NCI-H187 (cell line): Measurements from ENCODE around the gene AGPAT3.

ENCODE experiments used
- DNase-seq, 2 experiments: peaks; one replicate each; lab custom pipeline; 2025; lab: John Stamatoyannopoulos, UW

The AGPAT3 gene

GRCh38 chr21:43937051-43937832 is 72.2 kb downstream of the AGPAT3 start:
- DNase-seq = no peak

GRCh38 chr21:43937891-43938309 is 72.9 kb downstream of the AGPAT3 start:
- no peak for DNase-seq

GRCh38 chr21:43938751-43939442 is 73.9 kb downstream of the AGPAT3 start:
- DNase-seq = peak; percentile 7 to 34

- no peak for DNase-seq
Observed at GRCh38 chr21:43939443-43940328, 74.7 kb downstream of the AGPAT3 start.

- no peak for DNase-seq
Observed at GRCh38 chr21:43940329-43941050, 75.5 kb downstream of the AGPAT3 start.

DNA sequence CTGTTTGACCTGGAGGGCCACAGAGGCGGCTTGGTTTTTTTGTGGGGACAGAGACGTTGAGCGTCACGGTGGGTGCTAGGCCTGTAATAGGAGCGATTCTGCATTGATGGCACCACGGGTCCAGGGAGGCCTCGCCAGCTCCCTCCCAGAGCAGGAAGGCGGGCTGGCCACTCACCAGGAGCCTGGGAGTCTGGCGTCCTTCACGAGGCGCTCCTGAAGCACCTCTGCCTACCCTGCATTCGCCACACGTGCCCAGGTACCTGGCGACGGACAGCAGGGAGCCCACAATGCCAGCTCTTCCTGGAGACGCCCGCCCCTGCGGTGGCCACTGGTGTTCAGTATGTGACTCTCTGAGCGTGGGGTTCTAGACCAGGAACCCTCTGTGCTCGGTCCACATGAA is 77.2 kb downstream of the AGPAT3 start:
- no peak for DNase-seq

DNA sequence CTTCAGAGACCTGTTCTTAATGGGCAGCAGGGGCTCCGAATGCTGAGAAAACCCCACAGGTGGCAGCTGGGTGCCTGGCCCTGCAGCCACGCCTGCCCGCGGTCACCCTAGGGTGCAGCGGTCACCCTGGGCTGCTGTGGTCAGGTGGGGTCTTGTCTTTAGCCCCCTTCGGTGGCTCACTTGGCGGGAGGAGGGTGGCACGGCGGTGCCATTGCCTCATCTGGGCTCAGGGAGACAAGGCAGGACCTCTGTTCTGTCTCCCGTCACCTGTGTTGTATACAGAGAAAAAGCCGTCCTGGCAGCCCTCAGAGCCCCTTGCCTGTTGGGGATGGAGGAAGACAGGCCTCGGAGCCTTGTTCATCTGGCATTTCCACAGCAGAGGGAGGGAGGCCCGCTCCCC is 77.6 kb downstream of the AGPAT3 start:
- DNase-seq = no peak

DNA sequence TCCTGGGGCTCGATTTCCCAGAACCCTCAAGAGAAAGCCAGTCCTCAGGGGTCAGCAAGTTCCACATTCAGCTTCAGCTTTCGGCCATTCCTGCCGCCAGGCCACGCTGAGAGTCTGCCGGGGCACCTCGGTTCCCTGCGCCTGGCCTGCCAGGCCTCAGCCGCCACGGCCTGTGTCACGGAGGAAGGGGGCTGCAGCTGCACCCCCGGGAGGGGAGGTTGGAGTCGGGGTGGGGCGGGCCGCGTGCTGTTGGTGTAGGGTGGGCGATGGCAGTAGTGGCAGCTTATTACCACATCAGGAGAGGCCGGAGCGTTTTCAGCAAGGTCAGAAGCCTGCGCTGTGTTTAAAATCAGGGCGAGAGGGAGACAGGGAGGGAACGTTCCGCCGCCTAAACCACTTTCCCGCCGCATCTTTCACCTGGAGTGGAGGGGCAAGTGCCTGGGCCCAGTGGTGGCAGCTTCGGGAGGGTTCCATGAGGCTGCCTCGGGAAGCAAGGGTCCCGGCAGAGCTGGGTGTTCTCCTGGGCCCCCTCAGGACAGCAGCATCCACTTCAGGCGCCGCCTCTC is 78.6 kb downstream of the AGPAT3 start:
- DNase-seq = no peak

- DNase-seq = no peak
Observed at GRCh38 chr21:43944078-43944633, 79.1 kb downstream of the AGPAT3 start.

DNA sequence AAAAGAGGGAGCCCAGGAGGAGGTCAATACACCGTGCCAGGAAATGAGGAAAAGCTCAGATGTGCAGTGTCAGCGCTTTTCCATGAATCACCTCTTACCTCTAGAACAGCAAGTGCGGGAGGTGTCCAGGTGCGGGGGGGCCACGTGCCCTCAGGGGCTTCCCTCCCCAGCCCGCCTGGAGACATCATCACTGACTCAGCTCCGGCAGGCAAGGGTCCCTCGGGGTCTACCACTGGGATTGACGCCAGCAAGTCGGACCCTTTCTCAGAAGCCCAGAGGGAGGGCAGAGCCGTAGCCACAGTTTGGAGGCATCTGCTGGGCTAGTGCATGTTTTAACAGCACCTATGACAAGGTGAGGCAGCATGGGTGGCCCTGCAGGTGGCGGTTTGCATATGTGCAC is 79.7 kb downstream of the AGPAT3 start:
- DNase-seq = no peak

GRCh38 chr21:43948740-43949498 is 83.9 kb downstream of the AGPAT3 start:
- DNase-seq = no peak

DNA sequence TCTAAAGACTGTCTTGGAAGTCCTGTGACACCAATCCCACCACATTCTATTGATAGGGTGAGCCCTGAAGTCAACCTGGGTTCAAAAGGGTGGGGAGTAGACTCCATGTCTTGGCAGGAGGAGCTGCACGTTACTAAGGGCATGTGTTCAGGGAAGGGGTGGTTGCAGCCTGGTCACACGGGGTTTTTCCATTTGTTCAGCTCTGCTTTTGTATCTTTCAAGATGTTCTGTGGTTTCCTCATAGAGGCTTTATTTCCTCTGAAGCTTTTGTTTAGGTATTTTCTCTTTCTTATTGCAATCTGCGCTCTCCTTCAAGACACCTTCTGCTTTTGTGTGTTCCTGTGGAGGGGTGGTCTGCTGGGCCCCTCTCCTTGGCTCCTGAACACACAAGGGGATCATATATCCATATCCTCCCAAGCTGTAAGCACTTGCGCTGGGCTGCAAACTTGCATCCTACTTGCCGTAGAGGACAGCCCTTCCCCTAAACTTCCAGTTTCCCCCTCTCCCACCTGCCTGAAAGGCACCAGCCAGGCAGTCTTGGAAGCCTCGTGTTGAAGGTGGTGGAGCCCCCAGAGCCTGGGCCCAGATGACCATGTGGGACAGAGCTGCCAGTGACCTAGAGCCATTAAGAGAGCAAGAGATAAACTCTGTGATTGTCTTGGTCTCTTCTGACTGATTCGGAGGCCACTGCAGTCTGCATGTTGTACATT is 84.6 kb downstream of the AGPAT3 start:
- no peak for DNase-seq

DNA sequence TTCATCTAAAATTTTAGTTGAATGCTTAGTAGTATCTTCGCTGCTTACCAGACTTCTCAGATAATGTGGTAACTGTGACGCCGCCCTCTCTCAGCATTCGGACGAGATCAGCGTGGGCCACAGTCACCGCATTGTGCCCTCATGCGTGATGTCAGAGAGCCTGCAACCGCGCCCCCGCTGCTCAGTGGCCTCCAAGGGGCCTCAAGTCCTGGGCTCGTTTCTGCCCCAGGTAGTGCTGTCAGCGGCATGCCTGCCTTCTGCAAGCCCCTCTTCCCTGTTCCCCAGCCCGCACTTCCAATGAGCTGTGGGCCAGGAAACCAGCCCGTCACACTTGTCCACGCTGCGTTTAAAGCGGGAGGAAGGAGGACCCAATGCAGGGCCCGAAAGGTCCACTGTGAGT is 85.5 kb downstream of the AGPAT3 start:
- DNase-seq = no peak

DNA sequence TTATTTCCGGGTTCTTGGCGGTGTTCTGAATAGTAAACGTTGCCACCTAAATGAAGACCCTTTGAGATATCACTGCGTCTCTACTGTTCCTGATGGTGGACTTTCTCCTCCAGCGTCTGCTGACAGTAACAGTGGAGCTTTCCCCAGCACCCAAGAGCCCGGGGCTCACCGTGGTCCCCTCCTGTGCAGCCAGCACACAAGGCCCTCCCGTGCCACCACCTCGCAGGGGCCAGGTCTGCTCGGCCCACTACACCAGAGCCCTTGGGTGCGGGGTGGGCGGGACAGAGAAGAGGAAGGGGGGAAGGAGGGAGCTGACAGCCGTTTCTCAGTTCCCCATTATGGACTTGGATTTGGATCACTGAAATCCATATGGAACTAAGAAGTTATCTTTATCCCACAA is 85.9 kb downstream of the AGPAT3 start:
- no peak for DNase-seq

DNA sequence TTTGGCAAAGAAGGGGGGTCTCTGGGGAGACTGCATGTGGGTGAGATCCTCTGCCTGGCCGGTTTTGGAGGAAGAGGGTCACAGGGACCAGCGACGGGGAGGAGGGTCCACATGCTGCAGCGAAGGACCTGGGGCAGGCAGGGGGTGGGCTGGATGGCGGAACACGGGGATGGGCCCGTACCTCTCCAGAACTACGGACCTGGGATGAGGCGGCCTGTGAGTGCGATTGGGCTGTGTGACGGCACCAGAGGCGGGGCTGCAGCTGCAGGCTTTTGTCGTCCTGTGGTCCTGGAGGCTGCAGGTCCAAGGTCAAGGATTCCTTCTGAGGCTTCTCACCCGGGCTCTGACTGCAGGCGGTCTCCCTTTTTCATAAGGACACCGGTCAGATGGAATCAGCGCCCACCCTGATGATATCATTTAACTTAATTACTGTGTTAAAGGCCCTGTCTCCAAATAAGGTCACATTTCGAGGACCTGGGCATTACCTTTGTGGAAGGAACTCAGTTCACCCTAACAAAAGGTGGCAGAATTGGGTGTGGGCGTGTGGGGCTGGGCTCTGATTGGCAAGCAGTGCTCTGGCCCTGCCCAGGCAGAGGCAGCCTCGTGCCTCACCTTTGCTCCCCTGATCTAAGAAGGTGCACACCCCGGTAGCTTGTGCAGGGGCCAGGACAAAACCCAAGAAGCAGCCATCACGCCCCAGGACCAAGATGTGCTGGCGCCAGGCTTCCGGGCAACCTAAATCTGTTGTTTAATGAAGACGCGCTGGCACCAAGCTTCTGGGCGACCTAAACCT is 87.1 kb downstream of the AGPAT3 start:
- no peak for DNase-seq

- DNase-seq = no peak
Observed at GRCh38 chr21:43953021-43953420, 88.0 kb downstream of the AGPAT3 start.

DNA sequence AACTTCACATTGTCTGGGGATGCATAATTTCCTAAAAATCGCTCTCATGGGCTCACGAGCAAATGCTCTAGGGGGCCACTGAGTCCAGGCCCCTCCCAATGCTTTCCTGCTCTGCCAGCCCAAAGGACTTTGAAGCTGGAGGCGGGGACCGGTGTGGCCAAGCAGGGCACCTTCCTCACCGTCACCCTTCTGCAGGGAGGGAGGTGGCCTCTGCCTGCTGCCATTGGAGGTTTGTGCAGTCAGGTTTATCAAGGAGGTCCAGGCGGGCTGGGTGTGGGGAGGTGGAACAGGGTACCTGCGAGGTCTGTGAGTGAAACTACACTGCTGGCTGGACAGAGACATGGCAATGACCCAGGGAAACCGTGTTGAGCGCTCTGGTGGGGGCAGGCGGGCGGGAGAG is 89.0 kb downstream of the AGPAT3 start:
- no peak for DNase-seq

GRCh38 chr21:43954896-43955295 is 89.9 kb downstream of the AGPAT3 start:
- DNase-seq = no peak
